NOMO-1 treated with dmso at 0.1 percent for 144 hours (cell line): ENCODE data around the gene CNGA3.

Experiments
- DNase-seq: peaks from one replicate; lab custom pipeline; 2025; ENCODE audit not compliant: unreplicated experiment; lab: John Stamatoyannopoulos, UW

Gene CNGA3

DNA sequence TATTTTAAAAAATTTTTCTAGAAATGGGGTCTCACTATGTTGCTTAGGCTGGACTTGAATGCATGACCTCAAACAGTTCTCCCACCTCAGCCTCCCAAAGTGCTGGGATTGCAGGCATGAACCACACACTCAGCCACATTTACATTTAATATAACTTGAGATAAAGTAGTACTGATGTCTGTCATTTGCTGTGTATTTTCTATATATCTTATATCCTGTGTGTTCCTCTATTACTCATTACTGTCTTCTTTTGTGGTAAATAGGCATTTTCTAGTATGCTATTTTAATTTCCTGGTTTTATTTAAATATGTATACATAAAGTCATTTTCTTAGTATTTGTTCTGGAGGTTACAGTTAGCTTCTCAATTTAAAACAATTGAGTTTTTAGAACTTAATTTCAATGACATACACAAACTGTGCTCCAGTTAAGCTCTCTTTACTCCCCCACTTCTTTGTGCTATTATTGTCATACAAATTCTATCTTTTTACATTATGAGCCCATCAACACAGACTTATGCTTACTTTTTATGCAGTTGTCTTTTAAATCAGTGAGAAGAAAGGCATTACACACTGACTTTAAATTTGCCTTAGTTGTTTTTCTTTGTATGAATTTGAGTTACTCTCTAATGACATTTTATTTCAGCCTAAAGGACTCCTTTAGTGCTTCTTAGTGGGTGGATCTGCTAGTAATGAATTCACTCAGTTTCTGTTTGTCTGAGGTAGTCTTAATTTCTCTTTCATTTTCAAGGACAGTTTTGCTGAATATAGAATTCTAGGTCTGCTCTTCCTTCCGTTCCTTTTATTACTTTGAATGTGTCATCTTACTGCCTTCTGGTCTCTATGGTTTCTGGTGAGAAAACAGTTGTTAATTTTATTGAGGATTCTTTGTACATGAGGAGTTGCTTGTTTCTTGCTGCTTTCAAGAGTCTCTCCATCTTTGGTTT is 92.2 kb downstream of the CNGA3 start:
- no peak for DNase-seq

DNA sequence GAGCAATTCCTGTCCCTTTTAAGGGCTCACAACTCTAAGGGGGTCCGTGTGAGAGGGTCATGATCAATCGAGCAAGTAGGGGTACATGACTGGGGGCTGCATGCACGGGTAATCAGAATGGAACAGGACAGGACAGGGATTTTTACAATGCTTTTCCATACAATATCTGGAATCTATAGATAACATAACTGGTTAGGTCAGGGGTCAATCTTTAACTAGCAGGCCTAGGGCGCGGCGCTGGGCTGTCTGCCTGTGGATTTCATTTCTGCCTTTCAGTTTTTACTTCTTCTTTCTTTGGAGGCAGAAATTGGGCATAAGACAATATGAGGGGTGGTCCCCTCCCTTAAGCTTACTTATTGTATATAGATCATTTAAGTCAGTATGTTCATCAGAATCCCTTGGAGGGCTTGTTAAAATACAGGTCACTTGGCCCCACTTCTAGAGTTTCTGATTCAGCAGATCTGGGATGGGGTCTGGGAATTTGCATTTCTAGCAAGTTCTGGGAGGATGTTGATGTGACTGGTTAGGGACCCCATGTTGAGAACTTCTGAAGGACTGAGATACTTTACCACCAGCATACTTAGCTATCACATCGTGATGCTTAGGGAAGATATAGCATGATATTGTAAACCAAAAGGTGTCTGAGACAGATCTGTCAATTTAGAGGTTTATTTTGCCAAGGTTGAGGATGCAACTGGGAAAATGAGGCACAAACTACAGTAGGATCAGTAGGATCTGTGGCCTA is 95.6 kb downstream of the CNGA3 start:
- no peak for DNase-seq

DNA sequence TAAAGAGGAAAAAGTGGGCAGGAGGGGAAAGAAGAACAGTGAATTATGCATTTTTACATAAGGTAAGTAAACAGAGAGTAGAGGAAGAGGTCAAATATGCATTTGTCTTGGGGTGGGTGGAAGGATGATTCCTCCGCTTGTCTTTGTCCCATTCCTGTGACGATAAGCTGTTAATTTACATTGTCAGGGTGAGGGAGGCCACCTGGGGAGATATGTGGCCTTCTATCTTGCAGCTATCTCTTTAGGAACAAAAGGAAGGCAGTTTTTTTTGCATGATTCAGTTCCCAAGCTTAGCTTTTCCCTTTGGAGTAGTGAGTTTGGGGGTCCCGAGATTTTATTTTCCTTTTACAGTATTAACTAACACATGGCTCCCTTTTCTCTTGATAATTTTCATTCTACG is 96.2 kb downstream of the CNGA3 start:
- no peak for DNase-seq

DNA sequence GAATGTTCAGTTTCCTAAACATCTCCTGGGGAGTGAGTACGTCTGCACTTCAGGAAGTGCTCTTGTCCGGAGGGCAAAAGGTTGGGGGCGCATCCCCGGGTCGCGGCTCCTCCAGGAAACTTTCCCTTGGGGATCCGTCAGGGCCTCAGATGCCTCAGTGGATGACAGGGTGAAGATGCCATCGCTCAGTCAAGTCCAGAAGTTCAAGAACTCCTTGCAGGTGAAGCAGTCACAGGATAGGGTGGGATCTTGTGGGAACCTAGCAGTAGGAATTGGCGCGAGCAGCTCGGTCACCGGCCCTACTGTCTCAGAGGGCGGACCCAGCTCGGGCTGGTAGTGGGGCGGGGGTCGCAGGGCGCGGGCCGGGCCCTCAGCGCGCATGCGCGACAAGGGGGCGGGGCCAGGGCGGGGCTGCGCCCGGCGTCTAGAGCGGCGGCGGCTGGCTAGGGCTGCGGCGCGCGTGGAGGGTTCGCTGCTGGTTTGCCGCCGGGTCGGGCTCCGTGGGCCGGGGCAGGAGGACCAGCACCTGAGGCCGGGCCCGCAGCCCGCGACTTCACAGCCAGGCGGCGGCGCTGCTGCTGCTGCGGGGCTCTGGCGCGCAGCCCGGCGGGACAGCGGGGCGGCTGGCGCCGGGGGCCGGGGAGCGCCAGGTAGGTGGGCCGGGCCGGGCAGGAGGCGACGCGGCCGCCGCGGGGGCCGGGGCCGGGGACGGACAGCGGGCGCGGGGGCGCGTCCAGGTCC is 98.3 kb downstream of the CNGA3 start, which contains the start of gene INPP4A:
TSS of gene INPP4A (plus strand) at position 423 of the 741 bp plus-strand sequence. CDS start 75,191 bp downstream, outside the sequence.
- DNase-seq = peak; percentile 33

DNA sequence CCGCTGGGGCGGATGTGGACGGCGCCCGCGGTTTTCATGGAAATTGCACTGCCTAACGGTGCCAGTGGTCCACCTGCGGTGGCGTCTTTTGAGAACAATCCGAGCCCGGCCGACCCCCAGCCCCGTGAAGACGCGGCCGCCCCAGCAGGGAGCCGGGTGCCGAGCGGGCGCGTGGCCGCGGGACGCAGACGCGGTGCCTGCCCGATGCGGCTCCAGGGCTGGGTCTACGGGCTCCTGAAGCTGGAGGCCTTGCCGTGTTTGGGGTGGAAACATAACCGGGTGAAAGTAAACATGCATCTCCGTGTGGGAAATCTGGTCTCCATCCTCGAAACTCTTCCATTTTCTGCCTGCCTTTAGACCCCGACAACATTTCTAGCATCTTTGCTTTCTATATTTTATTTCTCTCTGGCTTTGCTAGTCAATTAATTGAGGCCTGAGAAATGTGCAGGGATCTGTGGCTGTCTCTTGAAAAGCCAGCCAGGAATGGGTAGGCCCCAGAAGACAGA is 99.0 kb downstream of the CNGA3 start:
- DNase-seq = no peak

DNA sequence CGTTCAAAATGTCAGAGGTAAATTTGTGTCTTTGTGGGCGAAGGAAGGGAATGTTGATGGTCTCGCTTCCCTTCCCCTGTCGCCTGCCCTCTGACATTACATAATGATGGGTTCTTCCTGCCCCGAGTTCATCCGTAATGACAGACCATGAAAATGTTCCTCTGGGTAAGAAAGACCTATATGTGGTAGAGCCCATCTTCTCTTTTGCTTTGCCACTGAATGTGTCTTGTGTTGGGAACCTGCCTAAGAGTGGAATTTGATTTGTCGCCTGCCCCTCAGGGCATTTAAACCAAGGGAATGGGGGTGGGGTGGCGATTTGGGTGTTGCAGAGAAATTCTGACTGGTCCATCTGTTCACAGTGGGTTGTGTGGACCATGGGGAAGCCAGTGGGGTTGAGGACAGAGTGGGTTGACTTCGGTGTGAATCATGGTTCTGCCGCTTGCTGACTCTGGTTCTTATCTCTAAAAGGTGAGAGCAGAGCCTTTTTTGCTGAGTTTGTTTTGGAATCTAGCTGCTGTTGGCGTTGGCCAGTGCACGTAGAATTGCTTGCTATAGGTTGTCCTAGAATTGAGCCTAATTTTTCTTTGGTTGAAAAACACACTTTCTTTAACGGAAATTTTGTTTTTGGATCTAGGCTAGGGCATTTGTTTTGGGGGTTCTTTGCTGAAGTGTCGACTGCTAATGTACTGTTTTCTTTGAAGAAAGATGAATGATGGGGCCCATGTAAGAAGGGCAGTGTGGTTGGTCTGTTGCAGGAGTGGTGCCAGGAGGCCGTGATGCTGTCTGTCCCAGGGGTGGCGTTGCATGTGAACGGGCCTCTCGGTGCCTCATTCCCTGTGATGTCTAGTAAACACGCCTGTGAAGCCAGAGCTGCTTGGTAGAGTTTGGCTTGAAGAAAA is 99.7 kb downstream of the CNGA3 start:
- DNase-seq = no peak

DNA sequence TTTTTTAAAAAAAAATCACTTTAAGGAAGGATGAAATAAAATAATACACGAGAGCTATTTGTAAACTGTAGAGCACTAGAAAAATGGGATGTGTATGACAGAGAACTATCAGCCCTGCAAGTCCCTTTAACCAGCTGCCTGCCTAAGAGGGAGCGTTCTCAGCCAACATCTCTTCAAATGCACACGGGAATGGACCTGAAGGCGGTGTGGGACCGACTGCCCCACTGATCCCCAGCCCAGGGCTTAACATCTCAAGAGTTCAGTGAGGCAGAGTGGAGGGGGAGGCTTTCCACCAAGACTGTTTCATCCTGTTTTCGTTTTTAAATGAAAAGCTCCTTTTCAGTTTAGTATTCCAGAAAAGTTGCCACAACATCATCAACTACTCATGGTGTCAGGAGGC is 100.6 kb downstream of the CNGA3 start:
- DNase-seq = no peak
